GM19240 (cell line): ENCODE data around the gene CCL17.

ENCODE experiments used
- DNase-seq: peaks from one replicate; pipeline ENCODE4 v3.0.0; 2011; ENCODE audit warnings: low spot score; ENCODE audit not compliant: insufficient read length

The CCL17 gene

GRCh38 chr16:57377080-57377841 lies 27.3 kb upstream of the CCL17 start:
- peak; percentile 79 for DNase-seq

GRCh38 chr16:57379579-57379978 lies 25.0 kb upstream of the CCL17 start:
- DNase-seq: no peak

DNA sequence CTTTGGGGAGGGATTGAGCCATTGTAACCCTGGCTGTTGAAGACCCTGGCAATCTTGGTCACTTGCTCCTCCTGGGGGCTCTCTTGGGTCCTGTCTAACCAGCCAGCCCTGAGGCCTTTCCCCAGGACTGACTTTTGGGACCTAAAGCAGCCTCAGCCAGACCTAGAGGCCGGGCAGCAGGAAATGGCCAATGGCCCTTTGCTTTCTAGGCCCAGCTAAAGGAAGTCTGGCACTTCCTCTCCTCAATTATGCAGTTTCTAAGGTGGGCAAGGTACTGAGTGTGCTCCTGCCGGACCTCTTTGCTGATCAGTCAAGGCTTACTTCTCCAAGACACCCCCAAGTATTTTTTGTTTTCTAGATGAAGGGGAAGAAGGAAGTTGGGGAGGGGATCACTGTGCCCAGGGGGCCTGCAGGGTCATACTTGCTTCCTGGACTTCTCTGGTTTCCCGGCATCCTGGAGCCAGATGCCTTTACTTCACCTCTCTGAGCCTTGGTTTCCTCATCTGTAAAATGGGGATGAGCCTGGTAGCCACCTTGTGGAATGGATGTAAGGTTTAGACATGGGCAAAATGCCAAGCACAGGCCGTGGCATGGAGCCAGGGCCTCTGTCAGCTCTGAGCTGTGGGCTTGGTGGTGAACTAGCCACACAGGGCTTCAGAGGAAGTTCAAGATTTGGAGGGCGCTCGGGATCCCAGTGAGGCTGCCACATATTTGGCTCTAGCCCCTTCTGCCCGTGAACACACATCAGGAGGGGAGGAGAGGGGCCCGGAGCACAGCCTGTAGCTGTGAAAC lies 23.7 kb upstream of the CCL17 start:
- DNase-seq: no peak

DNA sequence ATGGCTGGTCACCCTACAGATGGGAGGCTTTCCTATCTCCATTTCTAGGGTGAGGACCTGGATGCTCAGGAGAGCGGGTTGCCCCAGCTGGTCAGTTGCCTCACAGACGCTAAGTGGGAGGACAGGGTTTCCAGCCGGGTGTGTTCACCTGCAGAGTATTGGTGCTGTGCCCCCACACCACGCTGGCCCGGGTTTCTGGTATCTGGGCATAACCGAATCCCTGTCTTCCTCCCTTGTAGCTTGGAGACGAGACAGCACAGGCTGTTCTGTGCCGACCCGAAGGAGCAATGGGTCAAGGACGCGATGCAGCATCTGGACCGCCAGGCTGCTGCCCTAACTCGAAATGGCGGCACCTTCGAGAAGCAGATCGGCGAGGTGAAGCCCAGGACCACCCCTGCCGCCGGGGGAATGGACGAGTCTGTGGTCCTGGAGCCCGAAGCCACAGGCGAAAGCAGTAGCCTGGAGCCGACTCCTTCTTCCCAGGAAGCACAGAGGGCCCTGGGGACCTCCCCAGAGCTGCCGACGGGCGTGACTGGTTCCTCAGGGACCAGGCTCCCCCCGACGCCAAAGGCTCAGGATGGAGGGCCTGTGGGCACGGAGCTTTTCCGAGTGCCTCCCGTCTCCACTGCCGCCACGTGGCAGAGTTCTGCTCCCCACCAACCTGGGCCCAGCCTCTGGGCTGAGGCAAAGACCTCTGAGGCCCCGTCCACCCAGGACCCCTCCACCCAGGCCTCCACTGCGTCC lies 22.6 kb upstream of the CCL17 start:
- no peak for DNase-seq

GRCh38 chr16:57382535-57383275 lies 21.9 kb upstream of the CCL17 start:
- DNase-seq: no peak

DNA sequence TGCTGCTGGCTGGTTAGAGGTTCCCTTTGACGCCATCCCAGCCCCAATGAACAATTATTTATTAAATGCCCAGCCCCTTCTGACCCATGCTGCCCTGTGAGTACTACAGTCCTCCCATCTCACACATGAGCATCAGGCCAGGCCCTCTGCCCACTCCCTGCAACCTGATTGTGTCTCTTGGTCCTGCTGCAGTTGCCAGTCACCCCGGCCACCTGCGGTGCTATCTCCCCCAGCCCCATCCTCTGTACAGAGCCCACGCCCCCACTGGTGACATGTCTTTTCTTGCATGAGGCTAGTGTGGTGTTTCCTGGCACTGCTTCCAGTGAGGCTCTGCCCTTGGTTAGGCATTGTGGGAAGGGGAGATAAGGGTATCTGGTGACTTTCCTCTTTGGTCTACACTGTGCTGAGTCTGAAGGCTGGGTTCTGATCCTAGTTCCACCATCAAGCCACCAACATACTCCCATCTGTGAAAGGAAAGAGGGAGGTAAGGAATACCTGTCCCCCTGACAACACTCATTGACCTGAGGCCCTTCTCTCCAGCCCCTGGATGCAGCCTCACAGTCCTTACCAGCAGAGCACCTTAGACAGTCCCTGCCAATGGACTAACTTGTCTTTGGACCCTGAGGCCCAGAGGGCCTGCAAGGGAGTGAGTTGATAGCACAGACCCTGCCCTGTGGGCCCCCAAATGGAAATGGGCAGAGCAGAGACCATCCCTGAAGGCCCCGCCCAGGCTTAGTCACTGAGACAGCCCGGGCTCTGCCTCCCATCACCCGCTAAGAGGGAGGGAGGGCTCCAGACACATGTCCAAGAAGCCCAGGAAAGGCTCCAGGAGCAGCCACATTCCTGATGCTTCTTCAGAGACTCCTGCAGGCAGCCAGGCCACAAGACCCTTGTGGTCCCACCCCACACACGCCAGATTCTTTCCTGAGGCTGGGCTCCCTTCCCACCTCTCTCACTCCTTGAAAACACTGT lies 21.0 kb upstream of the CCL17 start:
- no peak for DNase-seq

DNA sequence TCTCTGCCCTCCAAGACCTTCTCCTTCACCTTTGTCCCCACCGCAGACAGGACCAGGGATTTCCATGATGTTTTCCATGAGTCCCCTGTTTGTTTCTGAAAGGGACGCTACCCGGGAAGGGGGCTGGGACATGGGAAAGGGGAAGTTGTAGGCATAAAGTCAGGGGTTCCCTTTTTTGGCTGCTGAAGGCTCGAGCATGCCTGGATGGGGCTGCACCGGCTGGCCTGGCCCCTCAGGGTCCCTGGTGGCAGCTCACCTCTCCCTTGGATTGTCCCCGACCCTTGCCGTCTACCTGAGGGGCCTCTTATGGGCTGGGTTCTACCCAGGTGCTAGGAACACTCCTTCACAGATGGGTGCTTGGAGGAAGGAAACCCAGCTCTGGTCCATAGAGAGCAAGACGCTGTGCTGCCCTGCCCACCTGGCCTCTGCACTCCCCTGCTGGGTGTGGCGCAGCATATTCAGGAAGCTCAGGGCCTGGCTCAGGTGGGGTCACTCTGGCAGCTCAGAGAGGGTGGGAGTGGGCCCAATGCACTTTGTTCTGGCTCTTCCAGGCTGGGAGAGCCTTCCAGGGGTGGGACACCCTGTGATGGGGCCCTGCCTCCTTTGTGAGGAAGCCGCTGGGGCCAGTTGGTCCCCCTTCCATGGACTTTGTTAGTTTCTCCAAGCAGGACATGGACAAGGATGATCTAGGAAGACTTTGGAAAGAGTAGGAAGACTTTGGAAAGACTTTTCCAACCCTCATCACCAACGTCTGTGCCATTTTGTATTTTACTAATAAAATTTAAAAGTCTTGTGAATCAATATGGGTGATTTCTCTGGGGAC lies 20.1 kb upstream of the CCL17 start:
- DNase-seq: no peak

DNA sequence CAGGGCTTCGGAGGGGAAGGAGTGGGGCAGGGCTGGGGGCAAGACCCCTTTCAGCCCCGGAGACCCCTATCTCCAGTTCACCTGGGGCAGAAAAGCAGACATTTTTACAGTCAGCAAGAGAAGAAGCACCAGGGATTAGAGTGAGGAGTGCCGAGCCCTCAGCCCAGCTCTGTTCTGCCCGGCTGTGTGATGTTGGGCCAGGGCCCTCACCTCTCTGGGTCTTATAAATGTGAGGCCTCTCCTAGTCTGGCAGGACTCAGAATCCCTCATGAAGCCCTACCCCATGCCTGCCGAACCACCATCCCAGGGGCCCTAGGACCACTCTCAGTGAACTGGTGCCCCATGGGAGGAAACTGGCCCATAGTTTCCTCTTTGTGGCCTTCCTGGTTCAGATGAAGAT lies 19.5 kb upstream of the CCL17 start:
- DNase-seq: no peak

GRCh38 chr16:57386381-57386951 lies 18.1 kb upstream of the CCL17 start:
- no peak for DNase-seq

GRCh38 chr16:57387598-57388354 lies 16.8 kb upstream of the CCL17 start:
- no peak for DNase-seq

DNA sequence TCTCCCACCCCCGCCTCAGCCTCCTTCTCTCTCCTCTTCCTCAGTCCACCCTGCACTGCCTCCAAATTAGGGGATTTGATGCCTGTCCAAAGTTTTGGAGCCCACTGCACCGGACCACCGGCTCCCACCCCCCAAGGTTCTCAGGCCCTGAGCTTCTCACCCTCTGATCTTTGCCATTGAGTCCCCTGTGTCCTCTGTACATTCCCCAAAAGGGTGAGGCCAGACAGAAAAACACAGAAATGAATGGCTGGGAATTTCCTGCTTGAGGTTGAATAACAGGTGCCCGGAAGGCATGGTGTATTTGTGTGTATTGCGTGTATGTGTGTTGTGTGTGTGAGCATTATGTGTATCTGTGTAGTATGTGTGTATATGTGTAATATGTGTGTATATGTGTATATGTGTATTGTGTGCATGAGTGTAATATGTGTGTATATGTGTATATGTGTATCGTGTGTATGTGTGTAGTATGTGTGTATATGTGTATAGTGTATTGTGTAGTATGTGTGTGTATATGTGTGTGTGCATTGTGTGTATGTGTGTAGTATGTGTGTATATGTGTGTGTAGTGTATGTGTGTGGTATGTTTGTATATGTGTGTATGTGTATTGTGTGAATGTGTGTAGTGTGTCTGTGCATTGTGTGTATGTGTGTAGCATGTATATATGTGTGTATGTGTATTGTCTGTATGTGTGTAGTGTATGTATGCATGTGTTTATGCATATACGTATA lies 16.0 kb upstream of the CCL17 start:
- DNase-seq: no peak

DNA sequence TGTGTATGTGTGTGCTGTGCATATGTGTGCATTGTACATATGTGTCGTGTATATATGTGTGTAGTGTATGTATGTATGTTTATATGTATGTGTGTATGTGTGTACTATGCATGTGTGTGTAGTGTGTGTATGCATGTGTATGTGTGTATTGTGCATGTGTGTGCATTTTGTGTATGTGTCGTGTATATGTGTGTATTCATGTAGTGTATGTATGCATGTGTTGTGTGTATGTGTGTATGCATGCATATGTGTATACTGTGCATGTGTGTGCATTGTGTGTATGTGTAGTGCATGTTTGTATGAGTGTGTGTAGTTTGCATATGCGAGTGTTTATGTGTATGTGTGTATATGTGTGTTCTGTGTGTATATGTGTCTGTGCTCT lies 15.5 kb upstream of the CCL17 start:
- DNase-seq: no peak

DNA sequence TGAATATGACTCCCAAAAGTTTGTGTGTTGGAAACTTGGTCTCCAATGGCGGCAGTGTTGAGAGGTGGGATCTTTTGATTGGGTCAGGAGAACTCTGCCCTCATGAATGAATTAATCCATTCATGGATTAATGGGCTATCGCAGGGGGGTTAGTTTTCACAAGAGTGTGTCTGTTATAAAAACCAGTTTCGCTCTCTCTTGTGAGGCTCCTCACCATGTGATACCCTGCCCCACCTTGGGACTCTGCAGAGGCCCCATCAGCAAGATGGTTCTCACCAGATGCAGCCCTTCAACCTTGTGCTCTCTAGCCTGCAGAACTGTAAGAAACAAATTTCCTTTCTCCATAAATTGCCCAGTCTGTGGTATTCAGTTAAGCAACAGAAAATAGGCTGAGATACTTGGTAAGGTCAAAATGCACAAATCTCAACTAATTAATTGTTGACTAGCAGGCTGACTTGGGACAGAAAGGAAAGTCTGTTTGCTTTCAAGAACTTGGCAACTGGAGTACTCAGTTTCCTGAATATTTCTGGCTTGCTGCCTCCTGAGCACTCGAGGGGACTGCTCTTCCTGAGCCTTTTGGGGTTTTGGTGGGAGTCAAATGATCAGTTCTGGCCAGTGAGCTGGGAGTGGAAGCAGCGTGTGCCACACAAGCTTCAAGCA lies 13.8 kb upstream of the CCL17 start:
- no peak for DNase-seq

DNA sequence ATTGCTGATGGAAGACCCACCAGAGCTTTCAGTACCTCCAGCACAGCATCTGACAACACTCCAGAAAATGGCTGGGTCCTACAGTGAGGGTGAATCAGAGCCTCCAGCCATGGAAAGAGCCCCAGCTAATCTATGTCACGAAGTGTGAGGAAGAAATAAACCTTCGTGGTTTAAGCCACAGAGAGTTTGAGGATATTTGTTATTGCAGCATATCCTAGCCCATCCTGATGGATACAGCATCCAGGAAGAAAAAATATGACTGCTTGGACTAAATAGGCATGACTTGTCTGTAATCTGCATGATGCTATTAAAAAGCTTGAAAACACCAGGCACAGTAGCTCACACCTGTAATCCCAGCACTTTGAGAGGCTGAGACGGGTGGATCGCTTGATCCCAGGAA lies 13.3 kb upstream of the CCL17 start:
- DNase-seq: no peak

GRCh38 chr16:57391708-57392107 lies 12.9 kb upstream of the CCL17 start:
- DNase-seq: no peak

DNA sequence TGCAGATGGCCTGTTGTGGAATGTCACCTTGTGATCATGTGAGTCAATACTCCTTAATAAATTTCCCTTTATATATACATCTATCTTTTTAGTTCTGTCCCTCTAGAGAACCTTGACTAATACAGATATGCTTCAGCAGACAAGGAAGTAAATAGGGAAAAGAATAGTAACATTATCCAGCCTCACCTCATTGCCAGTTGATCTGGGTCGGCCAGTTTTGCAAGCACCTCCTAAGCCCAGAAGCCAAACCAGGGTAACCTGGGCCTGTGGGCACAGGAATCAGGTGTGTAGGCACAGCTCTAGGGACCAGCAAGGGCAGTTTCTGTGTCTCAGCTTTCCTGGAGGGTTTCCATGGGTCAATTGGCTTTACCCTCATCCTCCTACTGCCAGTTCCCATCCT lies 11.9 kb upstream of the CCL17 start:
- DNase-seq: no peak

DNA sequence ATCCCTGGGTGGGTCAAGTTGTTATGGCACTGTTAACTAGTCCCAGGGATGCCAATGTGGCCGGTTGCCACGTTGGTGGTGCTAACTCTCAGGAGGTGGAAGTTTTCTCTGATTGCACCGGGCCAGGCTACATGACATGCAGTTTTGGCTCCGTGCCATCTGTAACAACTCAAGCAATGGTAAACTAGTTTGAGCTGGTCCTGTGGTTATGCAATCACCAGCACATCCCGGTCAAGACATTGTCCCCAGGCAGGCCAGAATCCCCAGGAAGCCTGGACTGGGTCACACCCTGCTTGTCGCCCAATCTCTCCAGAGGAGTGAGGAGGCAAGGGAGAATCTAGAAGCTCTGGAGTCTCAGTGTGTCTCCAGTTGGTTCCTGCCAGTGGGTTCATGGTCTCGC lies 10.1 kb upstream of the CCL17 start:
- DNase-seq: no peak
